Thoracic aorta (tissue), 2 donors: ENCODE data around the gene KCNMB4. TPM values are rescaled to one million over a fixed set of nuclear protein-coding genes. Genes with fewer than 3 reads are reported as not detected.
"Not testable (repeated sequence)": the region's sequence is repeated elsewhere in the genome, so short reads cannot be mapped to it uniquely, and the experiment has no call there.

Experiments
- ATAC-seq: fragments of 150-250 bp; one replicate; pipeline ENCODE4 v1.8.0; 2017; ENCODE audit warnings: low read depth; ENCODE audit not compliant: insufficient number of reproducible peaks, low FRiP score
- DNase-seq: peaks from one replicate; pipeline ENCODE4 v3.0.0-alpha.2; 2020; ENCODE audit warnings: low spot score
- H3K27ac ChIP-seq, 2 donors: fragments of 200-600 bp; sonication (generic); 1 replicate in 1 of 2; 2 replicates in 1 of 2; pipeline ENCODE4 v1.5.1; 2016; ENCODE audit warnings: mild to moderate bottlenecking in 2 of 2, moderate library complexity in 2 of 2
- H3K27me3 ChIP-seq: fragments of 200-600 bp; sonication (generic); replicated peaks from 2 replicates; pipeline ENCODE4 v1.6.0; 2016; ENCODE audit warnings: mild to moderate bottlenecking; ENCODE audit not compliant: insufficient read depth
- H3K36me3 ChIP-seq: fragments of 200-600 bp; sonication (generic); one replicate; pipeline ENCODE4 v1.5.1; 2016
- H3K4me1 ChIP-seq, 2 donors: fragments of 200-600 bp; sonication (generic); 1 replicate in 1 of 2; 2 replicates in 1 of 2; pipeline versions ENCODE4 v1.5.1 to v1.6.0; 2016; ENCODE audit warnings: low read depth in 2 of 2, mild to moderate bottlenecking in 1 of 2; ENCODE audit not compliant: control insufficient read depth in 1 of 2
- H3K4me3 ChIP-seq: fragments of 200-600 bp; sonication (generic); 2 replicates; pipeline ENCODE4 v1.5.1; 2016; ENCODE audit warnings: mild to moderate bottlenecking
- H3K9me3 ChIP-seq: fragments of 200-600 bp; sonication (generic); 2 replicates; pipeline ENCODE4 v1.5.1; 2016
- total RNA-seq, 2 donors: library from RNA; depleted of rRNA; stranded (reverse); fragments of >200 nt; gene quantifications; one replicate each; pipeline versions ENCODE4 v1.1.0 to v1.2.3, GENCODE V29; 2016
- TF ChIP-seq, protein P1 (sequence below): fragments of 200-600 bp; sonication (generic); IDR thresholded peaks from one replicate; pipeline ENCODE4 v1.5.1; 2019; ENCODE audit warnings: antibody characterized with exemption

KCNMB4 gene
- total RNA-seq, 2 donors from 2014 or later = 1.6 to 1.9 TPM

DNA sequence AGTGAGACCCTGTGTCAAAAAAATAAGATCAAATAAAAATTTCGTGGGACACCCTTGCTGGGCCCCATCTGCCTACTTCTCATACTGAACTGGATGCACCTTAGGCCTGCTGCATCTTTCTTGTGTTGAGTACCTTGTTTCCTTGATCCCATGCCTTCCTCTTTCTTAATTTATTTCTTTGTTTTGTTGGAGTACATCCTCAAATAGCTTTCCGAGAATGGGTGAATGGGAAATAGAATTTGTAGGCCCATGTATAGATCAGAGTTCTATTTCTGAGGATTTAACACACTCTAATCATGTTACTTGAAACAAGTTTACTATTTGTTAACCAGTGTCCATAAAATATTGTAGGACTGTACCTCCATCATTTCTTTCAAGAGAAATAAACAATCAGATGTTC is 23.6 kb downstream of the KCNMB4 start:
- DNase-seq (no peak), ATAC-seq (no peak)
- Histone ChIP-seq H3K9me3 (no peaks in the 10 kb centered on the region), H3K27me3 (no peaks in the 10 kb centered on the region), H3K4me1 (no peaks in the 10 kb centered on the region), H3K27ac (no peak overlapping the region), H3K36me3 (no peaks in the 10 kb centered on the region), H3K4me3 (no peak overlapping the region)
- TF ChIP-seq, protein P1, sequence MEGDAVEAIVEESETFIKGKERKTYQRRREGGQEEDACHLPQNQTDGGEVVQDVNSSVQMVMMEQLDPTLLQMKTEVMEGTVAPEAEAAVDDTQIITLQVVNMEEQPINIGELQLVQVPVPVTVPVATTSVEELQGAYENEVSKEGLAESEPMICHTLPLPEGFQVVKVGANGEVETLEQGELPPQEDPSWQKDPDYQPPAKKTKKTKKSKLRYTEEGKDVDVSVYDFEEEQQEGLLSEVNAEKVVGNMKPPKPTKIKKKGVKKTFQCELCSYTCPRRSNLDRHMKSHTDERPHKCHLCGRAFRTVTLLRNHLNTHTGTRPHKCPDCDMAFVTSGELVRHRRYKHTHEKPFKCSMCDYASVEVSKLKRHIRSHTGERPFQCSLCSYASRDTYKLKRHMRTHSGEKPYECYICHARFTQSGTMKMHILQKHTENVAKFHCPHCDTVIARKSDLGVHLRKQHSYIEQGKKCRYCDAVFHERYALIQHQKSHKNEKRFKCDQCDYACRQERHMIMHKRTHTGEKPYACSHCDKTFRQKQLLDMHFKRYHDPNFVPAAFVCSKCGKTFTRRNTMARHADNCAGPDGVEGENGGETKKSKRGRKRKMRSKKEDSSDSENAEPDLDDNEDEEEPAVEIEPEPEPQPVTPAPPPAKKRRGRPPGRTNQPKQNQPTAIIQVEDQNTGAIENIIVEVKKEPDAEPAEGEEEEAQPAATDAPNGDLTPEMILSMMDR = no peak

DNA sequence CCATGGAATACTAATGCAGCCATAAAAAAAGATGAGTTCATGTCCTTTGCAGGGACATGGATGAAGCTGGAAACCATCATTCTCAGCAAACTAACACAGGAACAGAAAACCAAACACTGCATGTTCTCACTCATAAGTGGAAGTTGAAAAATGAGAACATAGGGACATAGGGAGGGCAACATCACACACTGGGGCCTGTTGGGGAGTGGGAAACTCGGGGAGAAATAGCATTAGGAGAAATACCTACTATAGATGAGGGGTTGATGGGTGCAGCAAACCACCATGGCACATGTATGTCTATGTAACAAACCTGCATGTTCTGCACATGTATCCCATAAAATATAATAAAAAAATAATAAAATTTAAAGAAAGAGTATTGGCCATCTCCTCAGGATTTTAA is 26.5 kb downstream of the KCNMB4 start:
- H3K36me3 ChIP-seq, DNase-seq, H3K27me3 ChIP-seq, H3K4me3 ChIP-seq, H3K27ac ChIP-seq, H3K9me3 ChIP-seq, H3K4me1 ChIP-seq, ATAC-seq: not testable (repeated sequence)

DNA sequence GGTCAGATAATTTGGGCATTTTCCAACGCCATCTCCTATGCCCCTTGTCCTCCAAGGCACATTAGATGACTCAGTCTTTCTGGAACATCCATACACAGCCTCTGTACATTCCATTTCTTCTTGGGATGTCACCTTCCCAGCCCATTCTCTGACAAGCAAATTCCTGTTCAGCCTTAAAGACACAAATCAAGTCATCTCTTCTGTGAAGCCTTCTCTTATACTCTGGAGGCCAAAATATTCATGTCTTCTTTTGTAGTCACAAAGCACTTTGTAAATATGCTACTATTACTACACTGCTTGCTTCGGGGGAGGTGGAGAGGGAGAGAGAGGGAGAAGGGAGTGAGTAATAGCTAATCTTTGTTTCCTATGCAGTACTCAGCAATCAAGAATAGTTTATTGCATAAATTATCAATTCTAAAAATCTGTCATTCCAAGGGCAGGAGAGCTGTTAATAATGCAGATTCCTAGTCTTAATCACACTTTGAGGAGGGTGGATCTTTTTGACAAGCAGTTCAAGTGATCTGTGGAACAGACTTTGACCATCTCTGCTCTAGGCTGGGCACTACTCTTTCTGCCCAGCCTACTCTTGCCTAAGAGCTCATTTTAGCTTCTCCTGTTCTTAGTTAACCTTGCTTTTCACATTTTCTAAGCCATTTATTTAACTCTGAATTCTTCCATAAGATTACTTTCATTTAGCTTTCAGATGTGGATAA is 27.9 kb downstream of the KCNMB4 start:
- Histone ChIP-seq H3K27me3 (no peaks in the 10 kb centered on the region), H3K27ac (no peak overlapping the region), H3K4me1 (no peaks in the 10 kb centered on the region), H3K4me3 (no peak overlapping the region), H3K36me3 (no peaks in the 10 kb centered on the region), H3K9me3 (no peaks in the 10 kb centered on the region)
- TF ChIP-seq, protein P1 = no peak
- no peak for ATAC-seq
- no peak for DNase-seq

DNA sequence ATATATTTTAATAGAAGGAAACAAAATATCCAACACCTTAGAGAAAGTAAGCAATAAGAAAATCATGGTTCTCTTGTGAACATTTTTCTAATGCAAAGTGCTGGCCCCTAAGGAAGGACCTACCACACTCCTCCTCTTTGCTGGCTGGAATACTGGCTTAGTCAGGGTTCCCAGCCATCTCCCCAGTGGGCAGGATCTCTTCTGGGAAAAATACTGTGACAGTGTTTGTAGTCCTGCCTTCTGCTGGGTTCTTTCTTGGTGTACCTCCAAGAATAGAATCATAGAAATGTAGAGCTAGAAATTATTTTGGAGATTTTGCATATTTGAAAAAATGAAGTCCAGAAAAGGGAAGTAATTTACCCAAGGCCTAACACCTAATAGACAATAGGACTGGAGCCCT is 31.9 kb downstream of the KCNMB4 start:
- H3K27me3 ChIP-seq = no peaks in the 10 kb centered on the region
- no peak for DNase-seq
- ATAC-seq = no peak

DNA sequence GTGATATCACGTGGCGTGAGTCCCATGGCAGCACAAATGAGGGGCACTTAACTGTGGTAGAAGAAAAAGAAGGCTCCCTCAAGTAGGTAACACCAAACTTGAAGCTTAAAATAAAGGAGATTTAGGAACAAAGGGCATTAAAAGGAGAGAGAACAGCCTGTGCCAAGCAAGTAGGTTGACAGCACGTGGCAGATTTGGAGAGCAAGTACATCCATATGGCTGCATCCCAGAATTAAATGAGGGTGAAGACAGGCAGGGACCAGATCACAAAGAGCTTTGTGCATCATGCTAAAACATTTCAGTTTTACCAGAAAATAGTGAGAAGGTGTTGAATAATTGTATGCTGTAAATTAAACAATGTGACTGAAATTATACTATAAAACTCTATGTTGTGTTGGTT is 32.8 kb downstream of the KCNMB4 start:
- ATAC-seq (no peak), DNase-seq (no peak)
- H3K9me3 ChIP-seq = no peaks in the 10 kb centered on the region
- no peak overlapping the region for H3K27ac ChIP-seq
- no peaks in the 10 kb centered on the region for H3K4me1 ChIP-seq
- H3K36me3 ChIP-seq = peaks cover 2% of the 10 kb centered on the region
- no peak overlapping the region for H3K4me3 ChIP-seq
- no peaks in the 10 kb centered on the region for H3K27me3 ChIP-seq
- TF ChIP-seq, protein P1 = no peak

More for the DNA sequence above, 31.9 kb downstream of the KCNMB4 start:
- TF ChIP-seq, protein P1 = no peak
- Histone ChIP-seq H3K36me3 (peaks cover 2% of the 10 kb centered on the region), H3K4me1 (no peaks in the 10 kb centered on the region), H3K4me3 (no peak overlapping the region), H3K9me3 (no peaks in the 10 kb centered on the region), H3K27ac (no peak overlapping the region)

DNA sequence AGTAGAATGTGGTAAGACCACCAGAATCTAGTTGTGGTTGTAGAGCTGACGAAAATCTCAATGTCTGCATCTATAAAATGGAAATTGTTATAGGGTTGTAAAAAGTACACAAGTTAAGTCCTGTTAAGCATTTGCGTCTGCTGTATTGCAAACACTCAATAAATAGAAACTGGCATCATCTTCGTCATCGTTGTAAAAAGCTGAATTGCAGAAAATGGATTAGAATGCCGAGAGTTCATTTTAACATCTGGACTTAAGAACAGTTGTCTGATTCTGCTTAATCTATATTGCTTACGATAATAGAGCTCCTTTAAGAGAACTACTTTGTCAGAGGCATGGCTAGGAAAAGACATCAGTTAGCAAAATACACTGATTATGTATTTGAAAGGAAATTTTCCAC is 33.2 kb downstream of the KCNMB4 start:
- H3K9me3 ChIP-seq = no peaks in the 10 kb centered on the region
- H3K4me3 ChIP-seq = no peak overlapping the region
- no peak overlapping the region for H3K27ac ChIP-seq
- no peaks in the 10 kb centered on the region for H3K4me1 ChIP-seq
- ATAC-seq (no peak), DNase-seq (no peak)
- H3K27me3 ChIP-seq = no peaks in the 10 kb centered on the region
- TF ChIP-seq, protein P1 = no peak
- peaks cover 2% of the 10 kb centered on the region for H3K36me3 ChIP-seq
